Measurements from ENCODE around the gene NEK4. TPM values are rescaled to one million over a fixed set of nuclear protein-coding genes. Genes with fewer than 3 reads are reported as not detected.

Gene NEK4
- total and polyA plus RNA-seq, 2 of the 13 experiments (the other 11 are each of a cell fraction or from before 2014, with no cell fraction given): 16.5 to 38.0 TPM

GRCh38 chr3:52774901-52775864 lies 4.4 kb upstream of the NEK4 start (continued):
- TF ChIP-seq MAF1 (CRISPR knock-in tag; IDR thresholded peaks at IDR 0.05; ENCODE audit: borderline replicate concordance): no peak
- peak; percentile 52; the same call in 1 of the 2 replicates for TF ChIP-seq HBP1 (CRISPR knock-in tag; IDR thresholded peaks at IDR 0.05; ENCODE audit: low read depth)
- TF ChIP-seq ZBTB42 (CRISPR knock-in tag; IDR thresholded peaks at IDR 0.05): peak; percentile 11; the same call in 1 of the 2 replicates
- TF ChIP-seq RFX5 (IDR thresholded peaks at IDR 0.05; ENCODE audit: low read depth, low read length): no peak
- peak in 1 of 2 experiments; percentile 59; a peak in 1 of 4 replicates for TF ChIP-seq ATF4 (CRISPR knock-in tag; IDR thresholded peaks at IDR 0.05)
- peak; percentile 86 for TF ChIP-seq BCL6 (CRISPR knock-in tag; IDR thresholded peaks at IDR 0.05)
- TF ChIP-seq ZNF101 (CRISPR knock-in tag; IDR thresholded peaks at IDR 0.05; ENCODE audit: borderline replicate concordance, low read depth): no peak
- peak; percentile 24; the same call in 1 of the 2 replicates for TF ChIP-seq ATF3 (CRISPR knock-in tag; IDR thresholded peaks at IDR 0.05)
- TF ChIP-seq ZFP1 (CRISPR knock-in tag; IDR thresholded peaks at IDR 0.05): peak; percentile 29; the same call in 1 of the 2 replicates
- TF ChIP-seq KLF15 (CRISPR knock-in tag; IDR thresholded peaks at IDR 0.05; ENCODE audit: borderline replicate concordance): no peak
- TF ChIP-seq ZNF225 (CRISPR knock-in tag; IDR thresholded peaks at IDR 0.05): no peak
- TF ChIP-seq ZC3H4 (CRISPR knock-in tag; IDR thresholded peaks at IDR 0.05; ENCODE audit: borderline replicate concordance): no peak
- no peak for TF ChIP-seq PHF8 (CRISPR knock-in tag; IDR thresholded peaks at IDR 0.05)
- TF ChIP-seq HOXA9 (CRISPR knock-in tag; IDR thresholded peaks at IDR 0.05; ENCODE audit: borderline replicate concordance): no peak
- TF ChIP-seq ZNF33B (CRISPR knock-in tag; IDR thresholded peaks at IDR 0.05): no peak; the same call in 1 of the 2 replicates
- no peak for TF ChIP-seq ZNF768 (CRISPR knock-in tag; IDR thresholded peaks at IDR 0.05)
- no peak; the same call in 1 of the 2 replicates for TF ChIP-seq CHD4 (IDR thresholded peaks at IDR 0.05; ENCODE audit: borderline replicate concordance, low read length)
- no peak for TF ChIP-seq DDIT3 (CRISPR knock-in tag; IDR thresholded peaks at IDR 0.05)
- TF ChIP-seq ZNF256 (CRISPR knock-in tag; conservative IDR thresholded peaks at IDR 0.05): no peak
- TF ChIP-seq NFATC3 (CRISPR knock-in tag; IDR thresholded peaks at IDR 0.05): no peak
- TF ChIP-seq BORCS8-MEF2B (CRISPR knock-in tag; IDR thresholded peaks at IDR 0.05): peak; percentile 17; the same call in 1 of the 2 replicates
- TF ChIP-seq ZNF546 (CRISPR knock-in tag; conservative IDR thresholded peaks at IDR 0.05): no peak
- TF ChIP-seq TARDBP (CRISPR knock-in tag; IDR thresholded peaks at IDR 0.05): peak; percentile 94
- TF ChIP-seq ZNF562 (CRISPR knock-in tag; IDR thresholded peaks at IDR 0.05; ENCODE audit: borderline replicate concordance): no peak
- TF ChIP-seq PAF1 (CRISPR knock-in tag; IDR thresholded peaks at IDR 0.05): no peak
- TF ChIP-seq MAFK (conservative IDR thresholded peaks at IDR 0.05 in 1 of 2, IDR thresholded peaks at IDR 0.05 in 1 of 2; ENCODE audit: low read length in 2 of 2): peak; percentile 4 to 14; a peak in 1 of 4 replicates
- TF ChIP-seq PLRG1 (conservative IDR thresholded peaks at IDR 0.05): no peak
- TF ChIP-seq MZF1 (CRISPR knock-in tag; IDR thresholded peaks at IDR 0.05; ENCODE audit: borderline replicate concordance): no peak
- no peak for TF ChIP-seq SRF (IDR thresholded peaks at IDR 0.05; ENCODE audit: low read depth, low read length)

Measured in HepG2 (cell line).